HG03460 (cell line): ENCODE measurements around the gene AAGAB.

Source experiments
- ATAC-seq: cut with Tn5 transposase; IDR thresholded peaks from one replicate; pipeline ENCODE4 v1.9.1; 2021; ENCODE audit not compliant: unreplicated experiment

Gene AAGAB

GRCh38 chr15:67212684-67213367 is 41.6 kb downstream of the AAGAB start:
- no peak for ATAC-seq

GRCh38 chr15:67210555-67211168 is 43.8 kb downstream of the AAGAB start:
- no peak for ATAC-seq

- no peak for ATAC-seq
Measured at GRCh38 chr15:67208396-67208795, 46.1 kb downstream of the AAGAB start.

GRCh38 chr15:67207555-67208207 is 46.8 kb downstream of the AAGAB start:
- ATAC-seq: no peak

- no peak for ATAC-seq
Measured at GRCh38 chr15:67202991-67203390, 51.5 kb downstream of the AAGAB start.

- ATAC-seq: no peak
Measured at GRCh38 chr15:67202091-67202490, 52.4 kb downstream of the AAGAB start.

GRCh38 chr15:67201136-67201535 is 53.3 kb downstream of the AAGAB start:
- ATAC-seq: no peak

- no peak for ATAC-seq
Measured at GRCh38 chr15:67199881-67200763, 54.3 kb downstream of the AAGAB start.

- ATAC-seq: no peak
Measured at GRCh38 chr15:67199391-67199790, 55.1 kb downstream of the AAGAB start.

GRCh38 chr15:67198157-67198754 is 56.2 kb downstream of the AAGAB start:
- no peak for ATAC-seq

- ATAC-seq: no peak
Measured at GRCh38 chr15:67197364-67197695, 57.1 kb downstream of the AAGAB start.

GRCh38 chr15:67196672-67197363 is 57.6 kb downstream of the AAGAB start:
- ATAC-seq: no peak

- ATAC-seq: no peak
Measured at GRCh38 chr15:67196222-67196621, 58.2 kb downstream of the AAGAB start.

- no peak for ATAC-seq
Measured at GRCh38 chr15:67195305-67195704, 59.2 kb downstream of the AAGAB start.

GRCh38 chr15:67194171-67195114 is 60.0 kb downstream of the AAGAB start:
- no peak for ATAC-seq

- no peak for ATAC-seq
Measured at GRCh38 chr15:67193223-67193990, 61.1 kb downstream of the AAGAB start.

GRCh38 chr15:67192185-67192820 is 62.2 kb downstream of the AAGAB start:
- ATAC-seq: no peak

- ATAC-seq: no peak
Measured at GRCh38 chr15:67190813-67191212, 63.6 kb downstream of the AAGAB start.
